GM18909 (cell line): Measurements from ENCODE around the gene FIBP.

Experiments
- ATAC-seq: cut with Tn5 transposase; IDR thresholded peaks from one replicate; pipeline ENCODE4 v1.9.1; 2021; ENCODE audit warnings: mild to moderate bottlenecking; ENCODE audit not compliant: unreplicated experiment, poor library complexity

The FIBP gene

DNA sequence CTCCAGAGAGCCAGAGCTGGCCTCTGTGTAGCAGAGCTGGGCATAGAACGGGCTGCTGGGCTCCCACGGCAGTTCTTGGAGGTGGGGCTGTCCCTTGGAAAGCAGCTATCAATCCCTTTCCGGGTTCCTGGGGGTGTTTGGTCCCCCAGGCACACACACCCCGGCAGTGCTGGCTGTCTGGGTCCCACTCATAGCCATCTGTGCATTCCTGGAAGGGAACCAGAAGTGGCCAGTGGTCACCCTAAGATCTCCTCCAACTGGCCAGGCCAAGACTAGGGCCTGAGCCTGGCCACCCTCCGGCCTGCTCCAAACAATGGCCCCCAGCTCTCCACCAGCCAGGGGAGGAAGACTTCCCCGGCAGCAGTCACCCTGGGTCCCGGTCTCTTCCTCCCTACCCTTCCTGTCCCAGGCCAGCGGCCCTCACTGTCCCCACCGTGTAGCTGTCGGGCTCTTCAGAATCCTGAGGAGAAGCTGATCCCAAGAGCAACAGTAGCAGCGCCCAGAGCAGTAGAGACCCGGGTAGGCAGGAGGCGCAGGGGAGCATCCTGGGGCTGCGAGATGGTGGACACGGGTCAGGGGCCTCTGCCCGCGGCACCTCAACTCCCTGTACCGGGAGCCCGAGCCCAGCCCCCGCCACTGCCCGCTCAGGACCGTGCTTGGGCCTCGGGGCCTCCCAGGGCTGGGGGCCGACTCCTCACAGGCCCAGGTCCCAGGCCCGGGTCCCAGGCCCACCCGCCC lies 16.3 kb downstream of the FIBP start:
- ATAC-seq: no peak

DNA sequence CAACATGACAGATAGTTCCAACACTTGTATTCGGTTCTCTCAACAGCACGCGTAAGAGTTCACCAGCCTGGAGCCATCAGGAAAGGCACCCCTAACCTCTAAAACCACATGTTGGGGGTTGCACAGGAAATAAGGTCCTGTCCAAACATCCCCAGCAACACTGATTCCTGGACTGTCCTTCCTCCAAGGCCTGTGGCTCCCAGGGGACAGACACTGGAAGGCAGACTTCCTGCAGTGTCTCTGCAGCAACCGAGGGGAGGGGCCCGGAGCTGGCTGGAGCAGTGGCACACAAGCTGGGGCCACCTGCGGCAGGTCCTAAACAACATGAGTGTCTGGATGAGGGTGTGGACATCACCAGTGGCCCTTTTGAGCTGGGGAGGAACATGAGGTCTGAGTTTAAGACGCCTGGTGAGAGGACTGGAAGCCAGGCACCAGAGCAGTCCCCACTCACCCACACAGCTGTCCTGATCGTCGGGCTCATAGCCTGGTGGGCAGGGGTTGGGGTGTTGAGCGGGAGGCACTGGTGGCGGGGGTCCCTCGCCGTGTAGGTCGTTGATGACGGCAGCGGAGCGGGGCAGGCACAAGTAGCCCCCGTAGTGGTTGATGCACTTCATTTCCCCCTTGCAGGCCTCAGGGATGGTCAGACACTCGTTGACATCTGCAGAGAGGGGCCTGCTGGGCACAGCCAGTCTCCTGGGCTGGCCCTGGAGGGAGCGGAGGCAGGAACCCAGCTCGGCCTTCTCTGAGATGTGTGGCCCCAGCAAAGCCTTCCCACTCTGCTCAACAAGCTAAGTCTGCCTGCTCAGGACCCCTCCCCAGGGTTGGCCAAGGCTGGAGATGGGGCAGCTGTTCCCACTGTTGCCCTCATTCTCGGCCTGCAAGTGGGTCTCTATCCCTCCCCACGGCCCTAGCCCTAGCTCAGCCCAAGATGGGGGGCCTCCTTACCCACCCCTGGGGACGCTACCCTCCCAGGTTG lies 17.3 kb downstream of the FIBP start:
- no peak for ATAC-seq

DNA sequence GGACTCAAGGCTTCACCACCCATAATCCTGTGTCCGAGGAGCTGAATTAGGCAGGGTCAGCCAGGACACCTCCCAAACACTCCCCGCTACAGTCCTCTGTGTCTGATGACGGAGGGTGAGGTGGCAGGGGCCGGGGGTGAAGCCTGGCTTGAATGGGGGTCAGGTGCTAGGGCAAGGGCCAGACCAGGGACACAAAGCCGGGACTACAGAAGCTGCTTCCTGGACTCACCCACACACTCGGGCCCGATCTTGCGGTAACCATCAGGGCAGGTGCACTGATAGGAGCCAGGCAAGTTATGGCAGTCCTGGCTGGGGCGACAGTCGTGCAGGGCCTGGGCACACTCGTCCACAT lies 18.0 kb downstream of the FIBP start:
- no peak for ATAC-seq

DNA sequence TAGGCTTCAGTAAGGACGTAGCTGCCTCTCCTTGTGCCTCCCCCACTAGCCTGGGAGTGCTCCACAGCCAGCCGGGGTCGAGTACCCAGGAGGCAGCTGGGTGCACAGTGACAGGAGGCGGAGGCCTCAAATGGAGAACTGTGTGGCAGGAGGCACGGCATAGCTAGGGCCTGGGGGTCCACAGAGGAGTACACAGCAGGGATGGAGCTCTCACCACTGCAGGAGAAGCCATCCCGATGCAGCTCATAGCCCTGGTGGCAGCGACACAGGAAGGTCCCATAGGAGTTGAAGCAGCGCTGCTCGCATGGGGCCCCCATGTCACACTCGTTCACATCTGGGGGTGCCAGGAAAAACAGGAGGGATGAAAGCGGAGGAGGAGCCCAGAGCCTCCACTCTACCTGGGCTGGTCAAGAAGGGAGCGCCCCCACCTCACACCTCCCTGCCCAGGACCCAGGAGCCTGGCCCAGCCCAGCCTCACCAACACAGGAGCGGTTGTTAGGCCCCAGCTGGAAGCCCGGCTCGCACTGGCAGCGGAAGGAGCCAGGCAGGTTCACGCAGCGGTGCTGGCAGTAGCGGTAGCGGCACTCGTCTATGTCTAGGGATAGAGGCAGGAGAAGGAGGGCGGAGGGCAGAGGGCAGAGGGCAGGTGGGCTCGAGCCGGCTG lies 18.5 kb downstream of the FIBP start:
- ATAC-seq: no peak

- no peak for ATAC-seq
Measured at GRCh38 chr11:65868907-65869306, 19.4 kb downstream of the FIBP start.

DNA sequence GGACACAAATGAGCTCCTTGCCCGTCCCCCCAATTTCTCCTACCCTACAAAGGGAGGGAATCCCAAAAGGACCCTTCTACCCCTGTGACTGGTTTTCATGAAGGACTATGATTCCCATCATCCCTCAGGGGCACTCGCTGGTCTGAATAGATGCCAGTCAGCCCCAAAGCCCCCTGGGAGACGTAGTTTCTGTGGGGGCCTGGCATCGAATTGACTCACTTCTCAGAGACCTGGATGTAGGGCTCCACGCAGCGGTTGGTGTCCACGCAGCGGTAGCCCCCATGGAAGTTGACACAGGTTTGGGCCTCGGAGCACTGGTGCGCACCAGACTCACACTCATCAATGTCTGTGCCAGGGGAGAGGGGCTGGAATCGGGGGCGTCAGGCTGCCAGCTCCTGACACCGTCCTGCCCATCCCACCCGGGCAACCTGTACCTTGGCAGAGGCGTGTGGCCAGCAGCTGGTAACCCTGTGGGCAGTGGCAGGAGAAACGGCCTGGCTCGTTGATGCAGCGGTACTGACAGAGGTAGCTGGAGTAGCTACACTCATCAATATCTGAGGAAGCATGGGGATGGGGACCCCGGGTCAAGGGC lies 20.1 kb downstream of the FIBP start:
- no peak for ATAC-seq

DNA sequence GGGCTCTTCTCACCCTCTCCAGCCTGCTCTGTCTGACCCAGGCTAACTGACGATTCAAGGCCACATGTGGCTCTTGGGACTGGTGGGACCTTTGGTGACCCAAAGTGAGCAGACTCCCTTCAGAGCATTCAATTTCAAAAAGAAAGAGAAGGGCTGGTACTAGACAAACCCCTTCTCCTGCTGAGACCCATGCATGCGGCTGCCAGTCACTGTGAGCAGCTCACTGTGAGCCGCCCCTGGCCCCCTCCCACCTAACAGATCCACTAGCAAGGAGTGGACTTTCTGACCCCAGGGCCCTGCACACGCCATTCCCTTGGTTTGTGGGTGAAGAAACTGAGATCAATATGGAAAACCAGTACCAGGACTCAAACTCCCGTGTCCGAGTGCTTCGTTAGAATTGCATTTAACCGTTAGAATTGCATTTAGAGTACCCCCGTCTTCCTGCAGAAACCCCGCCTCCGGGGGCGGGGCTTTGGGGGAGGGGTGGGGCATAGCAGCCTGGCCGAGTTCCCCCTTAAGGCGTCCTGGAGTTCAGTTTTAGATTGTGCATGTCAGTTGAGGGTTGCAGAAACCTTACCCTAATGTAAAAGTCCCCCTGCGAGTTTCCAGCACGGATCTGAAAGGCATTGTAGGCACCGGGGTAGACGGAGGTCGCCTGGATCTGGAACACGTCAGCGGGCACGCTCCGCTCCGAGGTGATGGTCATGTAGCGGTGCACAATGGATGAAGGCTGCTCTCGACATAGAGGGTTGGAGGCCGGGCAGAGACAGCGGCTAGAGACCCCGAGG lies 20.8 kb downstream of the FIBP start:
- ATAC-seq: no peak

DNA sequence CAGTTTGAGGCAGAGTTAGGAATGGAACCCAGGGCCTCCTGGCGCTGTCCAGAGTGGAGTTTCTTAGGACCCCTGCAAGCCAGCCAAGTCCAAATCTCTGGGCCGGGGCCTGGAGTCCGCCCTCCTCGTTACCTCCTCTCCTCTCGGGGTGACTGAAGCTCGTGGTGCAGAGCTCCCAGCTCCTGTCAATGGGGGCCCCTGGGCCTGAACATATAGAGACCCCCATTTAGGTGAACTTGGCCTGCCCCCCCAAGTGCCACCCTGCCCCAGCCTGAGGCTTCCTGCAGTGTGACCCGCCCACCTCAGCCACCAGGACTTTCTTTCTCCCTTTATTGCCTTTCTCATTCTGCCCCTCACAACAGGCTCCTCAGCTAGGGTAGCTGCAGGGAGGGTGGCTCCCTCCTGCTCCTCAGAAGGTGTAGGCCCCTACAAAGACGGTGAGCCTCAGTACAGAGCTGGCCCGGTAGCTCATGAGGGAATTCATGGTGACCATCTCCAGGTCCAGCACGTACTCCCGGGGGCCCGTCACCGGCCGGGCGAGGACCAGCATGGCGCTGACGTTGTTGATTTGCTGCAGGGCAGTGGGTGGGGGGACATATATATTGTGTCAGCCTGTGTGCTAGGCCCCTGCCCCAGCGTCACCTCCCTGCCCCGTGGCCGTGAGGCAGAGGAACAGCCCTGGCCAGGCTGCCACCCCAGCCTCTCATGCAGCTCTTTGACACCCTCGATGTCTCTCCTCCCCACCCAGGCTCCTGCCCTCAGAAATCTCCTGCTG lies 21.6 kb downstream of the FIBP start:
- no peak for ATAC-seq

GRCh38 chr11:65865550-65866172 lies 22.6 kb downstream of the FIBP start:
- ATAC-seq: no peak

- ATAC-seq: no peak
Measured at GRCh38 chr11:65864706-65865471, 23.4 kb downstream of the FIBP start.

GRCh38 chr11:65863889-65864705 lies 24.2 kb downstream of the FIBP start:
- no peak for ATAC-seq

GRCh38 chr11:65862941-65863888 lies 25.1 kb downstream of the FIBP start:
- ATAC-seq: no peak

GRCh38 chr11:65862191-65862735 lies 26.0 kb downstream of the FIBP start:
- no peak for ATAC-seq

DNA sequence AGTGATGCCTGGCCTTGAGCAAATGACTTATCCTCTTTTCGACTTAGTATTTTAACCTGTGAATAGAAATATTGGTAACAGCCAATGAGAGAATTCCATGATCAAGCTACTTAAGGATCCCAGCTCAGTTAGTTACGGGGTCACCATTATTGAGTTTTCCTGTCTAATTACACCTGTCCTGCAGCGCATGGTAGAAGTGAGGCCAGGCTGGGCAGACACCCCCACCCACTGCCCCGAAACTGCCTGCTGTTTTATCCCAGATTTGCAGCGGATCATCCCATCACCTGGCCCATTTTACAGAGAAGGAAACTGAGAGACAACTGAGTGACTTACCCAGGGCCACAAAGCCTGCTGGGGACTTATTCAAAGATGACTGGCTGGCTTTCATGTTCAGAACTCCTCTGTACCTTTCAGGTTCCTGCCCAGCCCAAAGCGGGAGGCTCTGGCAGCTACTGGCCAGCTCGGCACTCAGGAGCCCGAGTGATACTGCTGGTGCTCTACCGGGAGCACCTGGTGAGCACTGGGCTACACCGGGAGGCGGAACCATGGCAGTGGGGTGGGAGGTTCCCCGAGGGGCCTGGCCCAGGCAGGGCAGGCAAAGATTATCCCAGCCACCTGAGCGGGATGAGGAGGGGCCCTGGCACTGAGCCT lies 26.6 kb downstream of the FIBP start:
- ATAC-seq: no peak

DNA sequence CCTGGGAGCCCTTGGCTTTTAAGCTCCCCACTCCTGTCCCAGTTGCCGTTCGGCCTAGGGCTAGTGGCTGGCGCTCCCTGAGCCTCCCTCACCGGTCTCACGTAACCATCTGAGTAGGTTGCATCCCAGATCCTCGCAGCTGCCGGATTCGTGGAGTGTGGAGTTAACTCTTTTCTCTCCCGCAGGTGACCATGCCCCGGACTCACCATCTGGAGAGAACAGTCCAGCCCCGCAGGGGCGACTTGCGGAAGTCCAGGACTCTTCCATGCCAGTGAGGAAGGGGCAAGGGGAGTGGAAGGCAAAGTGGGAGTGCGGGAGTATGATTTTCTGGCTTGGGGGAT lies 27.1 kb downstream of the FIBP start:
- ATAC-seq: no peak
